Epidermal melanocyte (primary cell): ENCODE data around the gene AGAP3.

Source experiments
- DNase-seq: peaks from one replicate; pipeline ENCODE4 v3.0.0; 2011; ENCODE audit warnings: low spot score; ENCODE audit not compliant: insufficient read length

Gene AGAP3

GRCh38 chr7:151057989-151058780, 28.1 kb upstream of the AGAP3 start:
- DNase-seq = peak; percentile 100

GRCh38 chr7:151058781-151059366, 27.4 kb upstream of the AGAP3 start:
- no peak for DNase-seq

DNA sequence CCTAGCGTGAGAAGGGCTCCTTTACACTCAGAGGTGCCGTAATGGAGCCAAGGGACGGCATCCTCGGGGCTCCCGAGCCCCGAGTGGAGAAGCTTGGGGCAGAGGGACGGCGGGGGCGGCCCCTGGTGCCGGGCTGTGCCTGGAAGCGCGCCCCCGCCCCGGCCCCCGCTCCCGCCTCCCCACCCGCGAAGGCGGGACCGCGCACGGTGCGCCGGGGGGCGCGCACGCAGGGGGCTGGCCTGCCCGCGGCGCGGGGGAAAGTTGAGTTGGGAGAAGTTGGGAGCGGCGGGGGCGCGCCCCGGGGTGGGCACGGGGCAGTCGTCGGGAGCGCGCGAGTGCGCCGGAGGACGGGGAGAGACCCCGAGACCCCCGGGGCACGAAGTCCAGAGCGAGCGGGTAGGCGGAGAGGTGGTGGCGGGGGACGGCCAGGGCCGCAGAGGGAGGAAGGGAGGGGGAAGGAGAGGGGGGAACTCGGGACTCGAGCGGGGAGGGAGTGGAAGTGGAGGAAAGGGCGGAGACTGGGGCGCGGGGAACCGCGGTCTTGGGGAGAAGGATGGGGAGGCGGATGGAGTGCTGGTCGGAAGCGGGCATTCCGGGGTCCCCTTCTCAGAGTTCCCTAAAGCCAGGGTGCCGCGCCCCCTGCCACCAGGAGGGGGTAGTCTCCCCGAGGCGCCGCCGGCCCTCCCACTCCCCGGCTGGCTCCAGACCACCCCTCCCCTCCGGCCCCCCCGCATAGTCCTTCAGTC, 26.7 kb upstream of the AGAP3 start, which contains the start of gene SLC4A2:
Gene SLC4A2 (plus strand): TSS at position 223 of the 746 bp plus-strand sequence. CDS start 2,399 bp downstream, outside the sequence.
- DNase-seq = peak; percentile 91

- no peak for DNase-seq
Measured at GRCh38 chr7:151060113-151060415, 26.2 kb upstream of the AGAP3 start.

DNA sequence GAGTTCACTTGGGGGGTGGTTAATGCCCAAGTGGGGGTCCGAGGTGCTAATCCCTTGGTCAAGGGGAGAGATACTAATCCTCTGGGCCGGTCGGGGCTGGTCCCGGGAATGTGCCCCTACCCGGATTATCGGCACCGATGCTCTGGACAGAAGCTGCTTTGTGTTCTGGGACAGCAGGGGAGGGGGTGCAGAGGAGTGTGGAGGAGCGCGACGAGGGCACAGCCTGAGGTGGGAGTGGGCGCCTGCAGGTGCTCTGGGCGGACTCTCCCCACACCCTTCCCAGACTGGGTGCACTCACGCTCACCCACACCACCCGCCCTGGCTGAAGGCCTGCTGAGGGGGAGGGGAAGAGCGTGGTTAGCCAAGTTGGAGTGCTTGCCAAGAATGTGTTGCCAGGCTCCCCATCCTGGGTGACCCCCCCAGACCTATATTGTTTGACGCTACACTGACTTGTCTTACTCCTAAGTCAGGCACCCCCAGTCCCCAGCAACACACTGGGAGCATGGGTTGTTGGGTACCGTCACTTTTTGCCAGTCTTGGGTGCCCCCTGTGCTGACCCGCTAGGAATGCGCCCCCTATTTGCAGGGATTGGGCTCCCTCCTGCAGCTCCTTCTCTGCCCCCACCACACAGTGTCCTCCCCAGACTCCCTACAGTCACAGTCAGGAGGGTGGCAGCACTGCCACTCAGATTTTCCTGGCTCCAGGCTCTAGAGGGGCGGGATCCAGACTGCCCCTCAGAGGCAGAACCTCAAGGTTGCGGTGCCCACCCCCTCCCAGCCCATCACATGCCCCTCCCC, 25.7 kb upstream of the AGAP3 start:
- DNase-seq = no peak

DNA sequence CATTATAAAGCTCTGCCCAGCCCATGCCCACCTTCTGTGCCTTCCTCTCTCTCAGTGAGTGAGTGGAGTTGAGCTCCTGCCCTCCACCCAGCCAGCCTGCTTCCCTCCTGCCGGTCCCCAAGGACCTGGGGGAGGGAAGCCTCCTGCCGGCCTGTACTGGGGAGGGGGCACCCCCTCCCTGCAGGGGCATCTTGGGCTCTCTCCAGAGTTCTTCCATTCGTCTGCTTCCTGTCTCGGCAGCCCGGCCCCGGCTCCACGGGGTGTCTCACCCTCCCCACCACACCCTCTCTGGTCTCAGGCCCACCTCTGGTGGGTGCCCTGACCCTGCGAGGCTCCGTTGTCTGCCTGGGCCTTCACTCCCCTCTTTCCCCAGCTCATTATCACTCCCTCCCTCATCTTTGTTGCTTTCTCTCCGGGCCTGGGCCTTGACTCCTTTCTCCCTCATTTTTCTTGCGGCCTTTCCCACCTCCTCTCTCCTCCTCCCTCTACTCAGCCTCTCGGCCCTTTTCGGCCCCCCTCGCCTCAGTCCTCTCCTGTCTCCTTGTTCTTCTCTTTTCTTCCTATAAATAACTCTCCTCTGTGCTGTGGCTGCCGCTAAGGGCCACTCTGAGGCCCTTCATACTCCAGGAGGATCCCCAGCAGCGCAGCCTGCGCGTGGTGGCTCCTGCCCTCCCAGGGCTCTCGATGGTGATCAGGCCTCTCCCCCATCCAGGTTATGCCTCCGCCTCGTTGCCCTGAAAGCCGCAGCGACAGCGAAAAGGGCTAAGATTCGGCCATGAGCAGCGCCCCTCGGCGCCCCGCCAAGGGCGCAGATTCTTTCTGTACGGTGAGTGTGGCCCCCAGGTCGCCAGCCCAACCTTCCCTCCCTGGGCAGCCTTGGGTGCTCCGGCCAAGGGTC, 24.8 kb upstream of the AGAP3 start:
- no peak for DNase-seq

DNA sequence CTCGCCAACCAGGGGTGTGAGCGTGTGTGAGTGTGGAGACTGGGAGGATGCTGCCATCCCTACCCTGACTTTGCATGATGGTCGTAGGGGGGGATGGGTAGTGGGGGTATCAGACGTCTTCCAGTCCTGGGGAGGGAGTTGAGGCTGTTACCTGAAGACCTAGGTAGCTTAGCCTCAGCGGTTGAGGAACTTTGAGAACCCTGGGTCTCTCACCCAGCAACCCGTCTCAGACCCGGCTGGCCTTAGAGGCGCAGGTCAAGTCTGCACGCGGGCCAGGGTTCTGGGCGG, 24.2 kb upstream of the AGAP3 start:
- DNase-seq = no peak

DNA sequence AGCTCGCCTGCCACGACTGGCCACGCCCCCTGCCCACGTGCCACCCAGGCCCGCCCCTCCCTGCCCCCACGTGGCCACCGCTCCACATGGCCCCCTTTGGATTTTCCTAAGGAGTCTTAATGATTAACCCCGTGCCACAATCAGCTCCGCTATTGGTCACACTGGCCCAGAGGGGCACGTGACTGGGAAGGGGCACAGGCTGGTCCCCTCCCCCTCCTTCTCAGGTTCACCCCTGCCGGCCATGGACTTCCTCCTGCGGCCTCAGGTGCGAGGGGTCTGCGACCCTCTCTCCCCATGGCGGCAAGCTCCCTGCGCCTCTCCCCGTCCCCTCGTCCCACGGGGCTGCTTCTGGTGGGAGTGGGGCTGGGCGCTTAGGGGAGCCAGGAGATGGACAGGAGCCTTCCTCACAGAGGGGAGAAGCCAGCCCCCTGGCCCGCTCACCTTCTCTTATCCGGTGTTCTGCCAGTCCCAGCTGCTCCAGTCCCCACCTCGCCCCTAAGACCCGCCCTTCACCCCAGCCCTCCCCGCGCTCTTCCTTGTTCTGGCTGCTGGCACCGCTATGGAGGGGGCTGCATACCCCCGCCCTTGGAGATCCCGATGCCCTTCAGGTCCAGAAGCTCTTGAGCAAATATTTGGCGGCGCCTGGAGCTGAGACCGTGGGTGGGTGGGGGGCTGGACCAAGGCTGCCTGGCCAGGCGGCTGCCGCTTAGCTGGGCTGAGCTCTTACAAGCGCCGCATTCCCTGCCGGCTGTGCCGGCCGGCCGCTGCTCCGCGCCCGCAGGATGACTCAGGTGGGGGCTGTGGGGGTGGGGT, 23.7 kb upstream of the AGAP3 start:
- DNase-seq = no peak

DNA sequence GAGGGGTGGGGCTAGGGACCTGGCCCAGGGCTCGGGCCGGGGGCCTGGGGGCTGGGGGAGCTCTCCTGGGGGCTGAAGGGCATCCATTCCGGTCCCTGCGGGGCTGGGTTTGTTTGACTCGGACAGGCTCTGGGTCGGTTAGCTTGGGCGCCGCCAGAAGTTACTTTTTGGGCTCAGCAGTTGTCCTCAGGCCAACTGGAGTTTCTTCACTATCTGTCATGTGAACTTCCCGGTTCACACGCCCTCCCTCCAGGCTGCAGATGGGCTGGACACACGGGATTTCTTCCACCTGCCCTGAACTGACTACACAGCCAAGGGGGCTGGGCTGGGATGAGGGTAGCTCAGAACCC, 23.1 kb upstream of the AGAP3 start:
- no peak for DNase-seq

GRCh38 chr7:151064454-151064853, 21.8 kb upstream of the AGAP3 start:
- DNase-seq = no peak

DNA sequence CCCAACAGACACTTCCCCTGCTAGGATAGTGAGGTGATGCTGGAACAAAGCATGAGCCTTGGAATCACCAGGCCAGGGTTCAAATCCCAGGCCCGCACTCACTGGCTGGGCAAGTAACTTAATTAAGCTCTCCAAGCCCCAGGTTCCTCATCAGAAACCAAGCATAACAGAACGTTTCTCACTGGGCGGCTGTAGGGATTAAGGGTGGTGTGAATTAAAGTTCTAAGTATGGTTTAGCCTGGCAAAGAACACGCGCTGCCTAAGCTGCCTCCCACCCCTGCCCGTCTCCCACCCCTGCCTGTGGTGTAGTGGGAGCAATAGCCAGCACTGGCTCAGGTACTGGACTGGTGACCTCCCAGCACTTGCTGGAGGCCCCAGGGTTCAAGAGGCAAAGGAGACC, 21.3 kb upstream of the AGAP3 start:
- no peak for DNase-seq

DNA sequence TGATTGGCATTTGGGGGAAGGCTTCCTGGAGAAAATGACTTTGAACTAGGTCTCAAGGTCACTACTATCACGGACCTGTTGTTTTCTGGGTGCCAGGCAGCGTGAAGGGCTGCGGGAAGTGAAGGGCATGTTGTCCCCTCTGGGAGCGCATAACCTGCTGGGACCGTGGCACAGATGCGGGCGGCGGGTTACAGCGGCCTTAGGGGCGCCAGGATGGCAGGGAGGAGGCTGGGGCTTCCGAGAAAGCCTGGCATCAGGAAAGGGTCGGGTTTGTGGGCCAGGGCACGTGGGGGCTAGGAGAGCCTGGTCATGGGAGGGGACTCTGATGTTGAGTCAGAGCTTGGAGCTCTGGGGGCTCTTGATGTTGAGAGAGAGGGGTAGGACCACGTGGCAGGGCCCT, 20.8 kb upstream of the AGAP3 start:
- DNase-seq = no peak

- no peak for DNase-seq
Measured at GRCh38 chr7:151066273-151066974, 19.9 kb upstream of the AGAP3 start.

DNA sequence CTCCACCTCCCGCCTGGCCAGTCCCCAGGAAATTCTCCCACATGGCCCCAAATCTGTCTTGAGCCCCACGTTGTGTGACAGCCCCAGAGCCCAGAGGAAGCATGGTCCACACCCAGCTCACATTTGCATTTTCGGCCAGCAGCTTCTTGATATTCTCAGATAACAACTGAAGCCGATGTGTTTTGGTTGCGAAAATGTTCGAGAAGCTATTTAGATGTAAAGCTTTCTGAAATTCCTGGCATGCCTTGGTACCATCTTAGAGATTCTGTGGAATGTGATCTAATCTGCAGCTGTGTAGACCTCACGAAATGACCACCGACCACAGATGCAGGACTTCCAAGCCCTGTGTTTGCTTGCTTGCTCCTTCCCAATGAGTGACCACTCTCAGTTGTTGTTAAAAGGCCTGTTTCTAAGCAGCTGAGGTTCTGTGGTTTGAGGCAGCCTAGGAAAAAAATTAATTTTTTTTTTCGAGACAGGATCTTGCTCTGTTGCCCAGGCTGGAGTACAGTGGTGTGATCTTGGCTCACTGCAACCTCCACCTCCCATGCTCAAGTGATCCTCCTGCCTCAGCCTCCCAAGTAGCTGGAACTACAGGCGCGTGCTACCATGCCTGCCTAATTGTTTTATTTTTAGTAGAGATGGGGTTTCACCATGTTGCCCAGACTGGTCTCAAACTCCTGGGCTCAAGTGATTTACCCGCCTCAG, 18.1 kb upstream of the AGAP3 start:
- no peak for DNase-seq

DNA sequence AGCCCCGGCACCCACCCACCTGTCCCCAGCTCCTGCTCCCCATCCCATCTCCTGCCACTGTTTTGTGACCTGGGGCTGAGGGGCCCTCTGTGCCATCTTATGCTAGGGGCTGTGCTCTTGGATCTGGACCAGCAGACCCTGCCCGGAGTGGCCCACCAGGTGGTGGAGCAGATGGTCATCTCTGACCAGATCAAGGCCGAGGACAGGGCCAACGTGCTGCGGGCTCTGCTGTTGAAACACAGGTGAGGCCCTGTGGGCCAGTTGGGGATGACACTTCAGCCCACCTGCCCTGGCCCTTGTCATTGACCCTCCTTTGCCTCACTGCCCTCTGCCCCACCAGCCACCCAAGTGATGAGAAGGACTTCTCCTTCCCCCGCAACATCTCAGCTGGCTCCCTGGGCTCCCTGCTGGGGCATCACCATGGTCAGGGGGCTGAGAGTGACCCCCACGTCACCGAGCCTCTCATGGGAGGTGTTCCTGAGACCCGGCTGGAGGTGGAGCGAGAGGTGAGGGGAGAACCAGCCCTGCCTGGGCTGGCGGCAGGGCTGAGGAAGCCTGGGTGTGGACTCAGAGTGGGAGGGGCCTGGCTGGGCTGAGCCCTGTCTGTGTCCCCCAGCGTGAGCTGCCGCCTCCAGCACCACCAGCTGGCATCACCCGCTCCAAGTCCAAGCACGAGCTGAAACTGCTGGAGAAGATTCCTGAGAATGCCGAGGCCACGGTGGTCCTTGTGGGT, 16.3 kb upstream of the AGAP3 start:
- no peak for DNase-seq

- DNase-seq = no peak
Measured at GRCh38 chr7:151070574-151070960, 15.7 kb upstream of the AGAP3 start.

DNA sequence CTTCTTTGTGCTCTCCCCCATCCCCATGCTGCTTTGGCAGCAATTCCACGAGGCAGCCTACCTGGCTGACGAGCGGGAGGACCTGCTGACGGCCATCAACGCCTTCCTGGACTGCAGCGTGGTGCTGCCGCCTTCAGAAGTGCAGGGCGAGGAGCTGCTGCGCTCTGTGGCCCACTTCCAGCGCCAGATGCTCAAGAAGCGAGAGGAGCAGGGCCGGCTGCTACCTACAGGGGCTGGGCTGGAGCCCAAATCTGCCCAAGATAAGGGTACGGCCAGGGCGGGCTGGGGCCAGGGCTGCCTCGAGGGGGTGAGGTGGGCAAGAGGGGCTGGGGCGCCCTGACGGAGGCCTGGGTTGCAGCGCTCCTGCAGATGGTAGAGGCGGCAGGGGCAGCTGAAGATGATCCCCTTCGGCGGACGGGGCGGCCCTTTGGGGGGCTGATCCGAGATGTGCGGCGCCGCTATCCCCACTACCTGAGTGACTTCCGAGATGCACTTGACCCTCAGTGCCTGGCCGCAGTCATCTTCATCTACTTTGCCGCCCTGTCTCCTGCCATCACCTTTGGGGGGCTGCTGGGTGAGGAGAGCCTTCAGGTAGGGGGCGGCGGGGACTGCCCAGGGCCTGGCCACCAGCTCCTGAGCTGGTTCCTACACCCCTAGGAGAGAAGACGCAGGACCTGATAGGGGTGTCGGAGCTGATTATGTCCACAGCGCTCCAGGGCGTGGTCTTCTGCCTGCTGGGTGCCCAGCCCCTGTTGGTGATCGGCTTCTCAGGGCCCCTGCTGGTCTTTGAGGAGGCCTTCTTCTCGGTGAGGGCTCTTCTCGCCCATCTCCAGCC, 15.0 kb upstream of the AGAP3 start:
- DNase-seq = no peak
